GDM1 (cell line): Measurements from ENCODE around the gene ANKAR.
"Not testable (repeated sequence)": the region's sequence is repeated elsewhere in the genome, so short reads cannot be mapped to it uniquely, and the experiment has no call there.

Source experiments
- DNase-seq: peaks from one replicate; lab custom pipeline; 2025; lab: John Stamatoyannopoulos, UW

Gene ANKAR

GRCh38 chr2:189709501-189710221, 35.2 kb downstream of the ANKAR start:
- no peak for DNase-seq

GRCh38 chr2:189717593-189717992, 43.1 kb downstream of the ANKAR start:
- DNase-seq, result not testable (repeated sequence)

- no peak for DNase-seq
Observed at GRCh38 chr2:189719571-189719970, 45.1 kb downstream of the ANKAR start.

GRCh38 chr2:189723192-189723591, 48.7 kb downstream of the ANKAR start:
- no peak for DNase-seq
